GM12801 (cell line): ENCODE data around the gene IL36RN.

Experiments used
- CTCF ChIP-seq: IDR thresholded peaks from one replicate; pipeline ENCODE4 v1.5.1; 2011; ENCODE audit warnings: control low read depth; ENCODE audit not compliant: insufficient read length; ENCODE audit errors: extremely low read depth

IL36RN gene

DNA sequence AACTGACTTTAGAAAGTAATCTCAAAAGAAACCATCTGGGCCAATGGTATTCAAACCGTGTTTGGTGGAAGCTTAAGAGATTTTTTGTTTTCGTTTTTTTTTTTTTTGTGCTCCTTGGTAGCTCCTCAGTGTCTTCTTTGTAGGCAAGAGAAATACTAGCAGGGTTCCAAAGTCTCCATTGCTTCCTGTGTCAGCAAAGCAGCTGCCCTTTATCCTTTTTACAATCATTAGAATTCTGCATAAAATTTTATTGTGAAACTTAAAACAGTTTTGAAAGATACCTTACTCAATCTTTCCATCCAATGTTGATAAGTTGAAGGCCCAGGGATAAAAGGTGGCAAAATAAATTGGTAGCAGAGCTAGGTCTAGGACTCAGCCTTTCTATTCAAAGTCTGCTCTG is 9.3 kb downstream of the IL36RN start:
- no peak for TF ChIP-seq CTCF

GRCh38 chr2:113068706-113069485 is 9.9 kb downstream of the IL36RN start:
- TF ChIP-seq CTCF: no peak

DNA sequence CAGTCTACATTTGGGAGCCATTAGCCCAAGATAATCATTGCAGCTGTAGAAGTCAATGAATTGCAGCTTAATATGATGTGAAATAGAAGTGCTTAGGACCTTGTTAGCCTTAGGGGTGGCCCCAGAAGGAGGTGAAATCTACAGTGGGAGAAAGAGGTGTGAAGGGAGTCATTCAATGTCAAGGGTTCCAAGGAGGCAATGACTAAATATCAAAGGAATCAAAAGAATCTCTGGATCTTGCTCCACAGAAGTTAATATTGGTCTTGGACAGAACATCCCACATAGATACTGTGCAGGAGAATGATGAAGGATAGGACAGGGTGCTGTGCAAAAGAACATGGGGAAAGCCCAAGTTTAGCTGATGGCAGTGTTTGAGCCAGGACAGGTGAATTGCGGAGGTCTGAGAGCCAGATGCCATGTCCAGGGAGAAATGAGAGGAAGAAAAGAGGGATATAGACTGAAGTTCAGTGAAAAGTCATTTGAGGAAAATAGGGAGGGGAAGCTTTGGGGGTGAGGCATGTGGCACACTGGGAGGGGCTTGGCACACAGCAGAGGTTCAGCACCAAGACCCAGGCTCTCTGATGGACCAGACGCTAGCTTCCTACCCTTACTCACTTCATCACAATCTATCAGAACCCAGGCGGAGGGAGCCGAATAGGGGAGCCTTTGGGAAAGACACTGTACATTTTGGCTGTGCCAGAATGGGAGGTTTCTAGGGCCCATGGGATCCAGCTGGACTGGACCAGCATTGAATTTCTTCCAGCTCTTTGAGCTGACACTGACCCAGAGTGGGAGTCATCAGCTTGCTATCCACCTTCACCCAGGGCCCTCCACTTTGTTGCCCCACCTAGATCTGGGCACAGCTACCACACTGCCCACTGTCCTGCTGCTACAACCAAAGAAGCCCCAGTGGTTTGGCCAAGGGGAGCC is 10.9 kb downstream of the IL36RN start:
- TF ChIP-seq CTCF: no peak

DNA sequence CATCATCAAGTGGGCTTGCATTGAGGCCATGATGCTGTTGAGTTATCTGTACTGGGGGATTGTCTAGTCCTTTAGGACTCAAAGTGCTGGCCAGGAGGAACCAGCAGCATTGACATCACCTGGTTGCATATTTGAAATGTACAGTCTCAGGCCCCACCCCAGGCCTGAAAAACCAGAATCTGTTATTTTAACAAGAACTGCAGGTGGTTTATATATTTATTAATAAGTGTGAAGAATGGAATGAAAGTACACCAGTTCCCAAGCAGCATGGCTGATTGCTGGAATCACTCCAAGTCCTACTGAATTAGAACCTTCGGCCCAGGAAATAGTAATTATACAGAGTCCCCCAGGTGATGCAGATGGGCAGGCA is 11.6 kb downstream of the IL36RN start:
- no peak for TF ChIP-seq CTCF

DNA sequence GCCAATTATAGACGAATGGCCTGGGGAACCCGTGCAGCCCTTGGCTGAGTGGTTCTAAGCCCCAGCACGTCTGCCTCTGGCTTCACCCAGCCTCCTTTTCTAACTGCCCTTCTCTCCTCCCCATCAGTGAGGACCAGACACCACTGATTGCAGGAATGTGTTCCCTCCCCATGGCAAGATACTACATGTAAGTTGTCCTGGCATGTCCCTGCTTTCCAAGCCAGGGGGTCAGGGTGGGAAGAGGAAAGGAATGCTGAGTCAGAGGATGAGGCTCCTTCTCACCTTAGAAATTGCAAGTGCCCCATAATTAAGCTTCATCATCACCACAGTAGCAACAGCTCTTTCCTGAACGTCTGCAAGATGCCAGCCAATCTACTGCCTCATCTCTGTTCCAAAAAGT is 13.6 kb downstream of the IL36RN start:
- TF ChIP-seq CTCF: no peak

DNA sequence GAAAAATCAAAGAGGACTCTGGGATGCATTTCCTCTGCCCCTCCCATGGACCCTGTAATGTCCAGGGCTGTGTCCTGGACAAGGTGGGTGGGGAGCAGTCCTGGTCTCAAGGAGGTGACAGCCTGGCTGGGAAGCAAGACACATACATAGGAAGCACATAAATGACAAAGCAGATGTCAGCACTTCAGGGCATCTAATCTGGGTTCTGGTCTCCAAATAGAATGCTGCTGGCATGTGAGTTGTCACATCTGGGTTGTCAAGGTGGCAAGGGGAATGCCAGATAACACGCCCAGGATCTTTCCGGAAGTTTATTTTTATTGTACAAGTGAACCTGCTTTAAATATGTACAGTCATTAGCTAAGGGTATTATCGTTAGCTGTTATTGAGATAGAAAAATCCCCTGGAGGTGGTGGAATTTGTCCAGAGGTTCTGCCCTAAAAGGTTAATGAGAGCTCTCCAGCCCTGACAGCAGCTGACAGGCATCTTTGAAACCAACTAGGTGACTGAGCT is 14.4 kb downstream of the IL36RN start:
- TF ChIP-seq CTCF: no peak

- TF ChIP-seq CTCF: no peak
Observed at GRCh38 chr2:113075030-113075429, 16.0 kb downstream of the IL36RN start.
